ENCODE measurements around the gene PDHA1. TPM values are rescaled to one million over a fixed set of nuclear protein-coding genes. Genes with fewer than 3 reads are reported as not detected.

PDHA1 gene
- total and polyA plus RNA-seq, 2 experiments from 2014 or later = 31.0 to 130 TPM

GRCh38 chrX:19354625-19355024 is 10.9 kb downstream of the PDHA1 start:
- H3K36me3 ChIP-seq (ENCODE audit: low read depth) = no peaks in the 10 kb centered on the region; the same call in 1 of the 2 replicates
- WGBS, 2 experiments (ENCODE audit: low coverage in 1 of 2, low lambda C conversion rate in 2 of 2, missing lambda C conversion rate in 2 of 2) = 82 to 93% methylated on average over 6 of the region's 6 CpGs
- no peaks in the 10 kb centered on the region for H3K9me3 ChIP-seq (ENCODE audit: low read depth)

GRCh38 chrX:19358521-19358920 is 14.8 kb downstream of the PDHA1 start:
- WGBS, 2 experiments (ENCODE audit: low coverage in 1 of 2, low lambda C conversion rate in 2 of 2, missing lambda C conversion rate in 2 of 2) = 97 to 99% methylated on average over 7 of the region's 7 CpGs
- no peaks in the 10 kb centered on the region for H4K20me1 ChIP-seq (ENCODE audit: insufficient read depth)
- no peak for TF ChIP-seq EZH2 (IDR thresholded peaks at IDR 0.05; ENCODE audit: insufficient read depth, poor library complexity, severe bottlenecking)
- TF ChIP-seq EZH2phosphoT487 (IDR thresholded peaks at IDR 0.05; ENCODE audit: insufficient read depth, low read depth) = no peak
- no peaks in the 10 kb centered on the region; the same call in 1 of the 2 replicates for H3K36me3 ChIP-seq (ENCODE audit: low read depth)
- DNase-seq = no peak
- H3K4me2 ChIP-seq (ENCODE audit: unreplicated experiment) = no peak overlapping the region
- no peaks in the 10 kb centered on the region for H3K9me2 ChIP-seq (ENCODE audit: insufficient read depth)
- H3K79me2 ChIP-seq (ENCODE audit: insufficient read depth) = no peaks in the 10 kb centered on the region
- H3K4me1 ChIP-seq (ENCODE audit: insufficient read depth) = no peaks in the 10 kb centered on the region
- no peak overlapping the region for H3K9ac ChIP-seq
- H3K4me3 ChIP-seq = no peak overlapping the region
- in situ Hi-C loops (cut with MboI) = no loop called here
- no peak overlapping the region for H2AFZ ChIP-seq
- no peak overlapping the region for H3K27ac ChIP-seq
- H3K27me3 ChIP-seq (replicated peaks; ENCODE audit: insufficient read depth) = no peaks in the 10 kb centered on the region
- H3F3A ChIP-seq (ENCODE audit: insufficient read depth) = no peaks in the 10 kb centered on the region
- no peaks in the 10 kb centered on the region for H3K9me3 ChIP-seq (ENCODE audit: low read depth)

More at GRCh38 chrX:19354625-19355024, 10.9 kb downstream of the PDHA1 start:
- Histone ChIP-seq H3K27me3 (replicated peaks; ENCODE audit: insufficient read depth) (no peaks in the 10 kb centered on the region), H3K79me2 (ENCODE audit: insufficient read depth) (no peaks in the 10 kb centered on the region), H2AFZ (no peak overlapping the region), H3F3A (ENCODE audit: insufficient read depth) (no peaks in the 10 kb centered on the region), H3K9ac (no peak overlapping the region), H3K27ac (no peak overlapping the region), H3K9me2 (ENCODE audit: insufficient read depth) (no peaks in the 10 kb centered on the region), H4K20me1 (ENCODE audit: insufficient read depth) (no peaks in the 10 kb centered on the region), H3K4me1 (ENCODE audit: insufficient read depth) (no peaks in the 10 kb centered on the region), H3K4me2 (ENCODE audit: unreplicated experiment) (no peak overlapping the region), H3K4me3 (no peak overlapping the region)
- no peak for TF ChIP-seq EZH2 (IDR thresholded peaks at IDR 0.05; ENCODE audit: insufficient read depth, poor library complexity, severe bottlenecking)
- no peak for TF ChIP-seq EZH2phosphoT487 (IDR thresholded peaks at IDR 0.05; ENCODE audit: insufficient read depth, low read depth)
- in situ Hi-C loops (cut with MboI) = no loop called here
- no peak for DNase-seq

GRCh38 chrX:19360903-19361302 is 17.2 kb downstream of the PDHA1 start:
- H3K4me3 ChIP-seq = no peak overlapping the region
- no peaks in the 10 kb centered on the region for H3K4me1 ChIP-seq (ENCODE audit: insufficient read depth)
- no peaks in the 10 kb centered on the region for H3K27me3 ChIP-seq (replicated peaks; ENCODE audit: insufficient read depth)
- H3K9me2 ChIP-seq (ENCODE audit: insufficient read depth) = no peaks in the 10 kb centered on the region
- H3K79me2 ChIP-seq (ENCODE audit: insufficient read depth) = no peaks in the 10 kb centered on the region
- in situ Hi-C loops (cut with MboI) = no loop called here
- H3K4me2 ChIP-seq (ENCODE audit: unreplicated experiment) = no peak overlapping the region
- no peak overlapping the region for H3K27ac ChIP-seq
- no peak overlapping the region for H3K9ac ChIP-seq
- H4K20me1 ChIP-seq (ENCODE audit: insufficient read depth) = no peaks in the 10 kb centered on the region
- no peaks in the 10 kb centered on the region for H3F3A ChIP-seq (ENCODE audit: insufficient read depth)
- H3K9me3 ChIP-seq (ENCODE audit: low read depth) = no peaks in the 10 kb centered on the region
- WGBS, 2 experiments (ENCODE audit: low coverage in 1 of 2, low lambda C conversion rate in 2 of 2, missing lambda C conversion rate in 2 of 2) = 44 to 58% methylated on average over 4 to 6 of the region's 6 CpGs
- TF ChIP-seq EZH2 (IDR thresholded peaks at IDR 0.05; ENCODE audit: insufficient read depth, poor library complexity, severe bottlenecking) = no peak
- TF ChIP-seq EZH2phosphoT487 (IDR thresholded peaks at IDR 0.05; ENCODE audit: insufficient read depth, low read depth) = no peak
- no peak for DNase-seq
- no peak overlapping the region for H2AFZ ChIP-seq
- H3K36me3 ChIP-seq (ENCODE audit: low read depth) = no peaks in the 10 kb centered on the region

- no peak overlapping the region for H2AFZ ChIP-seq
Measured at GRCh38 chrX:19361701-19362100, 18.0 kb downstream of the PDHA1 start.

GRCh38 chrX:19368576-19368975 is 24.8 kb downstream of the PDHA1 start:
- in situ Hi-C loops (cut with MboI) = no loop called here
- H3K4me2 ChIP-seq (ENCODE audit: unreplicated experiment) = no peak overlapping the region
- peaks cover 8% of the 10 kb centered on the region for H3K4me1 ChIP-seq (ENCODE audit: insufficient read depth)
- WGBS, 2 experiments (ENCODE audit: low coverage in 1 of 2, low lambda C conversion rate in 2 of 2, missing lambda C conversion rate in 2 of 2) = 72 to 88% methylated on average over 5 to 6 of the region's 6 CpGs
- H3K27ac ChIP-seq = no peak overlapping the region
- H3K27me3 ChIP-seq (replicated peaks; ENCODE audit: insufficient read depth) = no peaks in the 10 kb centered on the region
- no peak for TF ChIP-seq EZH2phosphoT487 (IDR thresholded peaks at IDR 0.05; ENCODE audit: insufficient read depth, low read depth)
- no peak for TF ChIP-seq EZH2 (IDR thresholded peaks at IDR 0.05; ENCODE audit: insufficient read depth, poor library complexity, severe bottlenecking)
- H4K20me1 ChIP-seq (ENCODE audit: insufficient read depth) = no peaks in the 10 kb centered on the region
- no peaks in the 10 kb centered on the region for H3F3A ChIP-seq (ENCODE audit: insufficient read depth)
- no peak overlapping the region for H2AFZ ChIP-seq
- no peaks in the 10 kb centered on the region for H3K9me3 ChIP-seq (ENCODE audit: low read depth)
- no peaks in the 10 kb centered on the region for H3K79me2 ChIP-seq (ENCODE audit: insufficient read depth)
- peak; percentile 11 for DNase-seq
- no peaks in the 10 kb centered on the region for H3K36me3 ChIP-seq (ENCODE audit: low read depth)
- H3K9ac ChIP-seq = no peak overlapping the region
- no peak overlapping the region for H3K4me3 ChIP-seq
- no peaks in the 10 kb centered on the region for H3K9me2 ChIP-seq (ENCODE audit: insufficient read depth)

More at GRCh38 chrX:19361701-19362100, 18.0 kb downstream of the PDHA1 start:
- no peak for DNase-seq
- H3K36me3 ChIP-seq (ENCODE audit: low read depth) = no peaks in the 10 kb centered on the region
- TF ChIP-seq EZH2phosphoT487 (IDR thresholded peaks at IDR 0.05; ENCODE audit: insufficient read depth, low read depth) = no peak
- no peak for TF ChIP-seq EZH2 (IDR thresholded peaks at IDR 0.05; ENCODE audit: insufficient read depth, poor library complexity, severe bottlenecking)
- no peaks in the 10 kb centered on the region for H3K9me2 ChIP-seq (ENCODE audit: insufficient read depth)
- 52 to 58% methylated on average over 4 of the region's 4 CpGs for WGBS, 2 experiments (ENCODE audit: low coverage in 1 of 2, low lambda C conversion rate in 2 of 2, missing lambda C conversion rate in 2 of 2)
- no peaks in the 10 kb centered on the region for H3F3A ChIP-seq (ENCODE audit: insufficient read depth)
- H3K4me3 ChIP-seq = no peak overlapping the region
- H3K9me3 ChIP-seq (ENCODE audit: low read depth) = no peaks in the 10 kb centered on the region
- H3K4me2 ChIP-seq (ENCODE audit: unreplicated experiment) = no peak overlapping the region
- no peak overlapping the region for H3K9ac ChIP-seq
- H3K4me1 ChIP-seq (ENCODE audit: insufficient read depth) = no peaks in the 10 kb centered on the region
- H3K27me3 ChIP-seq (replicated peaks; ENCODE audit: insufficient read depth) = no peaks in the 10 kb centered on the region
- no peaks in the 10 kb centered on the region for H4K20me1 ChIP-seq (ENCODE audit: insufficient read depth)
- H3K27ac ChIP-seq = no peak overlapping the region
- in situ Hi-C loops (cut with MboI) = no loop called here
- no peaks in the 10 kb centered on the region for H3K79me2 ChIP-seq (ENCODE audit: insufficient read depth)

All from GM23248 (cell line).